ENCODE results near the gene KCNJ5.

DNA sequence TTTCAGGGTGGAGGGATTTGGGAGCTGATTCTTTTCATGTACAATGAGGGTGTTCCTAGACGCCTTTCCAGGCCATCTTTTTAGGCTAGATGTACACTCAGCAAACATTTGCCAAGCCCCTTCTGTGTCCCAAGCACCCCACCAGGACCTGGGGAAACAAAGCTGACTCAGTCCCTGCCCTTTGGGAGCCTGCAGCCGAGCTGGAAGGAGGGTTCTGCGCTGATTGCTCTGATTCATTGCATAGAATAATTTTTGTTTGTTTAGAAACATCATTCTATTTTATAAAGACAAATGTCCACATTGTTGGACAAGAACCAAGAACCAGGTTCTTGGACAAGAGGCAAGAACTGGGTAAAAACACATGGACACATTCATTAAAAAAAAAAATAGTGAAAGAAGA is 34.8 kb downstream of the KCNJ5 start:
- TF ChIP-seq, protein P1, sequence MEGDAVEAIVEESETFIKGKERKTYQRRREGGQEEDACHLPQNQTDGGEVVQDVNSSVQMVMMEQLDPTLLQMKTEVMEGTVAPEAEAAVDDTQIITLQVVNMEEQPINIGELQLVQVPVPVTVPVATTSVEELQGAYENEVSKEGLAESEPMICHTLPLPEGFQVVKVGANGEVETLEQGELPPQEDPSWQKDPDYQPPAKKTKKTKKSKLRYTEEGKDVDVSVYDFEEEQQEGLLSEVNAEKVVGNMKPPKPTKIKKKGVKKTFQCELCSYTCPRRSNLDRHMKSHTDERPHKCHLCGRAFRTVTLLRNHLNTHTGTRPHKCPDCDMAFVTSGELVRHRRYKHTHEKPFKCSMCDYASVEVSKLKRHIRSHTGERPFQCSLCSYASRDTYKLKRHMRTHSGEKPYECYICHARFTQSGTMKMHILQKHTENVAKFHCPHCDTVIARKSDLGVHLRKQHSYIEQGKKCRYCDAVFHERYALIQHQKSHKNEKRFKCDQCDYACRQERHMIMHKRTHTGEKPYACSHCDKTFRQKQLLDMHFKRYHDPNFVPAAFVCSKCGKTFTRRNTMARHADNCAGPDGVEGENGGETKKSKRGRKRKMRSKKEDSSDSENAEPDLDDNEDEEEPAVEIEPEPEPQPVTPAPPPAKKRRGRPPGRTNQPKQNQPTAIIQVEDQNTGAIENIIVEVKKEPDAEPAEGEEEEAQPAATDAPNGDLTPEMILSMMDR (IDR thresholded peaks at IDR 0.05; ENCODE audit: low read depth, low read length, poor library complexity, severe bottlenecking), result no peak
- no peak for TF ChIP-seq EZH2phosphoT487 (IDR thresholded peaks at IDR 0.05; ENCODE audit: borderline replicate concordance, low read length)

Measured in DOHH2 (cell line).